HG02885 (cell line): ENCODE results near the gene PTPN6.

Experiments
- ATAC-seq: cut with Tn5 transposase; IDR thresholded peaks from one replicate; pipeline ENCODE4 v1.9.1; 2021; ENCODE audit warnings: mild to moderate bottlenecking; ENCODE audit not compliant: unreplicated experiment, poor library complexity

PTPN6 gene

GRCh38 chr12:6921996-6922946 lies 28.9 kb upstream of the PTPN6 start:
- no peak for ATAC-seq

GRCh38 chr12:6923003-6923732 lies 28.0 kb upstream of the PTPN6 start:
- ATAC-seq: no peak

GRCh38 chr12:6923851-6924250 lies 27.3 kb upstream of the PTPN6 start:
- no peak for ATAC-seq

GRCh38 chr12:6925239-6925539 lies 26.0 kb upstream of the PTPN6 start:
- no peak for ATAC-seq

- no peak for ATAC-seq
These were observed 25.4 kb upstream of the PTPN6 start for GRCh38 chr12:6925540-6926279.

- ATAC-seq: no peak
These were observed 23.7 kb upstream of the PTPN6 start, which contains the start of gene ATN1 for GRCh38 chr12:6927379-6928021. TSS of gene ATN1 (plus strand) at chr12:6927959. CDS start at chr12:6934002, 6,043 bp downstream.

- ATAC-seq: no peak
These were observed 23.0 kb upstream of the PTPN6 start for GRCh38 chr12:6928022-6928702.

- no peak for ATAC-seq
These were observed 22.3 kb upstream of the PTPN6 start for GRCh38 chr12:6928703-6929407.

- ATAC-seq: no peak
These were observed 21.4 kb upstream of the PTPN6 start for GRCh38 chr12:6929466-6930452.

GRCh38 chr12:6932766-6933165 lies 18.4 kb upstream of the PTPN6 start:
- ATAC-seq: no peak

GRCh38 chr12:6934110-6934509 lies 17.0 kb upstream of the PTPN6 start:
- no peak for ATAC-seq

GRCh38 chr12:6935371-6936193 lies 15.6 kb upstream of the PTPN6 start:
- no peak for ATAC-seq

- ATAC-seq: no peak
These were observed 14.9 kb upstream of the PTPN6 start for GRCh38 chr12:6936194-6936635.

GRCh38 chr12:6936636-6937480 lies 14.3 kb upstream of the PTPN6 start:
- no peak for ATAC-seq

- ATAC-seq: peak; percentile 92
These were observed 13.4 kb upstream of the PTPN6 start for GRCh38 chr12:6937481-6938352.
